H9 (cell line): ENCODE measurements around the gene TYRO3. TPM values are rescaled to one million over a fixed set of nuclear protein-coding genes. Genes with fewer than 3 reads are reported as not detected.

ENCODE experiments used
- DNase-seq: peaks from one replicate; pipeline ENCODE4 v3.0.0-alpha.2; 2017
- H2AFZ ChIP-seq: one replicate; pipeline ENCODE4 v1.6.1; 2013; ENCODE audit warnings: mild to moderate bottlenecking, low read length, control low read depth, moderate library complexity
- H2AK5ac ChIP-seq: 2 replicates; pipeline ENCODE4 v1.6.1; 2013; ENCODE audit warnings: low read length, control low read depth, mixed read lengths; ENCODE audit not compliant: insufficient read length
- H2BK120ac ChIP-seq: one replicate; pipeline ENCODE4 v1.6.1; 2013; ENCODE audit warnings: low read depth, mild to moderate bottlenecking, low read length, control low read depth, inconsistent platforms; ENCODE audit not compliant: poor library complexity, severe bottlenecking
- H2BK12ac ChIP-seq: 2 replicates; pipeline ENCODE4 v1.6.1; 2013; ENCODE audit warnings: low read length, control low read depth, mixed read lengths, low read depth; ENCODE audit not compliant: insufficient read length
- H2BK15ac ChIP-seq: 2 replicates; pipeline ENCODE4 v1.6.1; 2013; ENCODE audit warnings: low read depth, low read length, control low read depth
- H2BK20ac ChIP-seq: one replicate; pipeline ENCODE4 v1.6.1; 2013; ENCODE audit warnings: low read depth, mild to moderate bottlenecking, low read length, control low read depth, inconsistent platforms; ENCODE audit not compliant: poor library complexity, severe bottlenecking
- H2BK5ac ChIP-seq: 2 replicates; pipeline ENCODE4 v1.6.1; 2013; ENCODE audit warnings: low read length, control low read depth, mixed read lengths; ENCODE audit not compliant: insufficient read length
- H3K14ac ChIP-seq: 2 replicates; pipeline ENCODE4 v1.6.1; 2013; ENCODE audit warnings: low read length, control low read depth; ENCODE audit not compliant: insufficient read depth
- H3K18ac ChIP-seq: 2 replicates; pipeline ENCODE4 v1.6.1; 2013; ENCODE audit warnings: low read depth, mild to moderate bottlenecking, mixed read lengths, low read length, control low read depth; ENCODE audit not compliant: insufficient read length
- H3K23ac ChIP-seq: 2 replicates; pipeline ENCODE4 v1.6.1; 2013; ENCODE audit warnings: low read length, control low read depth, mixed read lengths, low read depth; ENCODE audit not compliant: insufficient read length
- H3K23me2 ChIP-seq: 2 replicates; pipeline ENCODE4 v1.6.1; 2013; ENCODE audit warnings: low read depth, mild to moderate bottlenecking, mixed read lengths, low read length, control low read depth; ENCODE audit not compliant: insufficient read length, poor library complexity, severe bottlenecking
- H3K27ac ChIP-seq: 2 replicates; pipeline ENCODE4 v1.5.1; 2013; ENCODE audit warnings: low read length, control low read depth, mixed read lengths, low read depth; ENCODE audit not compliant: insufficient read length
- H3K27me3 ChIP-seq: 2 replicates; pipeline ENCODE4 v1.6.1; 2013; ENCODE audit warnings: low read length, control low read depth, inconsistent platforms; ENCODE audit not compliant: insufficient read depth
- H3K4ac ChIP-seq: 2 replicates; pipeline ENCODE4 v1.6.1; 2013; ENCODE audit warnings: low read depth, mild to moderate bottlenecking, control low read depth, inconsistent platforms, low read length, moderate library complexity
- H3K4me1 ChIP-seq: 2 replicates; pipeline ENCODE4 v1.6.1; 2013; ENCODE audit warnings: low read length, control low read depth, inconsistent platforms; ENCODE audit not compliant: insufficient read depth
- H3K4me2 ChIP-seq: 2 replicates; pipeline ENCODE4 v1.6.1; 2013; ENCODE audit warnings: low read length, control low read depth, mixed read lengths; ENCODE audit not compliant: insufficient read length, insufficient read depth
- H3K56ac ChIP-seq: 2 replicates; pipeline ENCODE4 v1.6.1; 2013; ENCODE audit warnings: low read depth, mild to moderate bottlenecking, mixed read lengths, low read length, control low read depth; ENCODE audit not compliant: insufficient read length
- H3K79me1 ChIP-seq: 2 replicates; pipeline ENCODE4 v1.6.1; 2013; ENCODE audit warnings: low read depth, mild to moderate bottlenecking, moderate library complexity, low read length, control low read depth, inconsistent platforms; ENCODE audit not compliant: insufficient read depth, poor library complexity, severe bottlenecking
- H3K79me2 ChIP-seq: 2 replicates; pipeline ENCODE4 v1.6.1; 2013; ENCODE audit warnings: low read length, control low read depth, inconsistent platforms; ENCODE audit not compliant: insufficient read depth
- H3K9ac ChIP-seq: 2 replicates; pipeline ENCODE4 v1.6.1; 2013; ENCODE audit warnings: low read length, control low read depth, mixed read lengths; ENCODE audit not compliant: insufficient read length; ENCODE audit errors: extremely low read depth
- H3K9me3 ChIP-seq: one replicate; pipeline ENCODE4 v1.6.1; 2013; ENCODE audit warnings: low read depth, low read length, inconsistent platforms; ENCODE audit not compliant: control insufficient read depth
- H3T11ph ChIP-seq: one replicate; pipeline ENCODE4 v1.6.1; 2013; ENCODE audit warnings: mild to moderate bottlenecking, low read length, control low read depth, inconsistent platforms
- H4K20me1 ChIP-seq: one replicate; pipeline ENCODE4 v1.6.1; 2013; ENCODE audit not compliant: control insufficient read depth, insufficient read length, insufficient read depth
- H4K5ac ChIP-seq: 2 replicates; pipeline ENCODE4 v1.6.1; 2013; ENCODE audit warnings: low read depth, mild to moderate bottlenecking, mixed read lengths, low read length, control low read depth; ENCODE audit not compliant: insufficient read length
- H4K8ac ChIP-seq: replicated peaks from 2 replicates; pipeline ENCODE4 v1.6.1; 2013; ENCODE audit warnings: low read length, control low read depth, mixed read lengths, low read depth; ENCODE audit not compliant: insufficient read length
- H4K91ac ChIP-seq: 2 replicates; pipeline ENCODE4 v1.6.1; 2013; ENCODE audit warnings: low read depth, mild to moderate bottlenecking, moderate library complexity, mixed read lengths, low read length, control low read depth; ENCODE audit not compliant: insufficient read length
- H3K27ac Mint-ChIP-seq, 3 experiments: 2 replicates in 2 of 3; 3 replicates in 1 of 3; pipeline ENCODE4 v1.8.0; 2020 to 2021; ENCODE audit warnings: mixed read lengths in 3 of 3, mild to moderate bottlenecking in 1 of 3, moderate library complexity in 1 of 3
- H3K27me3 Mint-ChIP-seq: 2 replicates; pipeline ENCODE4 v1.8.0; 2021; ENCODE audit warnings: low read depth, mild to moderate bottlenecking, moderate library complexity, mixed read lengths
- H3K36me3 Mint-ChIP-seq, 3 experiments: 2 replicates in 2 of 3; 3 replicates in 1 of 3; pipeline ENCODE4 v1.8.0; 2020 to 2021; ENCODE audit warnings: low read depth in 3 of 3, mixed read lengths in 3 of 3; ENCODE audit not compliant: insufficient read depth in 1 of 3
- H3K4me1 Mint-ChIP-seq, 2 experiments: 2 replicates each; pipeline ENCODE4 v1.8.0; 2020; ENCODE audit warnings: mixed read lengths in 2 of 2
- H3K4me3 Mint-ChIP-seq, 2 experiments: 2 replicates in 1 of 2; 3 replicates in 1 of 2; pipeline ENCODE4 v1.8.0; 2020 to 2021; ENCODE audit warnings: mild to moderate bottlenecking in 2 of 2, mixed read lengths in 2 of 2, moderate library complexity in 1 of 2
- H3K9me3 Mint-ChIP-seq, 2 experiments: 2 replicates in 1 of 2; 3 replicates in 1 of 2; pipeline ENCODE4 v1.8.0; 2020; ENCODE audit warnings: mild to moderate bottlenecking in 2 of 2, mixed read lengths in 2 of 2, moderate library complexity in 1 of 2
- WGBS: extraction: QIAGEN DNeasy Blood & Tissue Kit; methylation state at CpG from one replicate; pipeline ENCODE4 v1.1.7; 2013; ENCODE audit warnings: missing lambda C conversion rate, low lambda C conversion rate, mixed read lengths; ENCODE audit not compliant: insufficient read length; ENCODE audit errors: extremely low coverage; 5-methylcytosine and 5-hydroxymethylcytosine counted together
- total RNA-seq: library from RNA; stranded (reverse); gene quantifications from 2 replicates; pipeline ENCODE4 v1.2.1, GENCODE V29; 2021
- TF ChIP-seq, protein P1 (sequence below): fragments of 200-600 bp; sonication (generic); conservative IDR thresholded peaks from 3 replicates; pipeline ENCODE4 v1.8.0; 2021; ENCODE audit warnings: antibody characterized with exemption, mild to moderate bottlenecking

The TYRO3 gene
- total RNA-seq, 1 experiment from 2014 or later, result 124 TPM

DNA sequence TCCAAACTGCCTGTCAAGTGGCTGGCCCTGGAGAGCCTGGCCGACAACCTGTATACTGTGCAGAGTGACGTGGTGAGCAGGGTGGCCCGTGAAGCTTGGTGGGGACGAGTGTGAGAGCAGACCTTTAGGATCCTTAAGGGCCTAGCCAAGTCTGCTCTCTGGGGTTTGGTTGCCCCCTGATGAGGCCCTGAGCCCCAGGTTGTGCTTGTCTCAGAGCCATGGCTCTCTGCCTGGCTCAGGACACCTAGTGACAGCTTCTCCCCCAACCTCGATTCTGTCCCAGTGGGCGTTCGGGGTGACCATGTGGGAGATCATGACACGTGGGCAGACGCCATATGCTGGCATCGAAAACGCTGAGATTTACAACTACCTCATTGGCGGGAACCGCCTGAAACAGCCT lies 14.4 kb downstream of the TYRO3 start:
- peaks cover 11 to 12% of the 10 kb centered on the region in 2 experiments for H3K4me1 Mint-ChIP-seq
- TF ChIP-seq, protein P1, sequence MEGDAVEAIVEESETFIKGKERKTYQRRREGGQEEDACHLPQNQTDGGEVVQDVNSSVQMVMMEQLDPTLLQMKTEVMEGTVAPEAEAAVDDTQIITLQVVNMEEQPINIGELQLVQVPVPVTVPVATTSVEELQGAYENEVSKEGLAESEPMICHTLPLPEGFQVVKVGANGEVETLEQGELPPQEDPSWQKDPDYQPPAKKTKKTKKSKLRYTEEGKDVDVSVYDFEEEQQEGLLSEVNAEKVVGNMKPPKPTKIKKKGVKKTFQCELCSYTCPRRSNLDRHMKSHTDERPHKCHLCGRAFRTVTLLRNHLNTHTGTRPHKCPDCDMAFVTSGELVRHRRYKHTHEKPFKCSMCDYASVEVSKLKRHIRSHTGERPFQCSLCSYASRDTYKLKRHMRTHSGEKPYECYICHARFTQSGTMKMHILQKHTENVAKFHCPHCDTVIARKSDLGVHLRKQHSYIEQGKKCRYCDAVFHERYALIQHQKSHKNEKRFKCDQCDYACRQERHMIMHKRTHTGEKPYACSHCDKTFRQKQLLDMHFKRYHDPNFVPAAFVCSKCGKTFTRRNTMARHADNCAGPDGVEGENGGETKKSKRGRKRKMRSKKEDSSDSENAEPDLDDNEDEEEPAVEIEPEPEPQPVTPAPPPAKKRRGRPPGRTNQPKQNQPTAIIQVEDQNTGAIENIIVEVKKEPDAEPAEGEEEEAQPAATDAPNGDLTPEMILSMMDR, result no peak
- Histone ChIP-seq H4K91ac (no peak overlapping the region), H3T11ph (no peak overlapping the region), H2BK120ac (no peak overlapping the region), H2BK20ac (no peak overlapping the region), H3K4me2 (no peak overlapping the region), H4K5ac (no peak overlapping the region), H2AFZ (no peak overlapping the region), H3K4ac (no peak overlapping the region), H2BK12ac (no peak overlapping the region), H3K9me3 (no peaks in the 10 kb centered on the region), H2BK15ac (no peak overlapping the region), H3K27me3 (no peaks in the 10 kb centered on the region), H3K79me2 (no peaks in the 10 kb centered on the region), H3K79me1 (no peaks in the 10 kb centered on the region), H2AK5ac (no peak overlapping the region), H4K20me1 (no peaks in the 10 kb centered on the region), H3K9ac (no peak overlapping the region), H3K18ac (no peak overlapping the region), H3K14ac (no peak overlapping the region), H4K8ac (no peak overlapping the region), H3K23ac (no peak overlapping the region), H2BK5ac (no peak overlapping the region), H3K56ac (no peak overlapping the region), H3K4me1 (peaks cover 4% of the 10 kb centered on the region; the same call in 1 of the 2 replicates), H3K27ac (no peak overlapping the region), H3K23me2 (no peaks in the 10 kb centered on the region)
- WGBS, result no CpG with 5 or more reads among the region's 13 CpGs
- H3K27me3 Mint-ChIP-seq, result no peaks in the 10 kb centered on the region
- H3K4me3 Mint-ChIP-seq, result no peak overlapping the region
- H3K27ac Mint-ChIP-seq, result peak overlapping the region in 1 of 3 experiments; percentile 62; a peak in 2 of 7 replicates
- H3K36me3 Mint-ChIP-seq, result peaks cover 36 to 86% (median 76%) of the 10 kb centered on the region in 3 experiments; a peak in 6 of 7 replicates
- no peaks in the 10 kb centered on the region; a peak in 1 of 5 replicates for H3K9me3 Mint-ChIP-seq
- no peak for DNase-seq
